Measurements from ENCODE around the gene IL2RA.

IL2RA gene

GRCh38 chr10:6064119-6064518 is 2.0 kb upstream of the IL2RA start:
- no peak overlapping the region for H3K4me3 ChIP-seq (ENCODE audit: low read depth, low read length)
- no peak for DNase-seq (ENCODE audit: low read depth)

GRCh38 chr10:6061056-6061455 is 1.1 kb downstream of the IL2RA start:
- H3K4me3 ChIP-seq (ENCODE audit: low read depth, low read length): no peak overlapping the region
- no peak for DNase-seq (ENCODE audit: low read depth)

GRCh38 chr10:6059506-6059905 is 2.7 kb downstream of the IL2RA start:
- no peak overlapping the region for H3K4me3 ChIP-seq (ENCODE audit: low read depth, low read length)
- DNase-seq (ENCODE audit: low read depth): no peak

- H3K4me3 ChIP-seq (ENCODE audit: low read depth, low read length): no peak overlapping the region
- DNase-seq (ENCODE audit: low read depth): no peak
Observed at GRCh38 chr10:6058682-6059475, 3.3 kb downstream of the IL2RA start.

GRCh38 chr10:6056411-6057135 is 5.6 kb downstream of the IL2RA start:
- no peak overlapping the region for H3K4me3 ChIP-seq (ENCODE audit: low read depth, low read length)
- DNase-seq (ENCODE audit: low read depth): no peak

GRCh38 chr10:6055929-6056328 is 6.2 kb downstream of the IL2RA start:
- no peak for DNase-seq (ENCODE audit: low read depth)
- no peak overlapping the region for H3K4me3 ChIP-seq (ENCODE audit: low read depth, low read length)

- DNase-seq (ENCODE audit: low read depth): no peak
- H3K4me3 ChIP-seq (ENCODE audit: low read depth, low read length): no peak overlapping the region
Observed at GRCh38 chr10:6054884-6055283, 7.3 kb downstream of the IL2RA start.

- H3K4me3 ChIP-seq (ENCODE audit: low read depth, low read length): no peak overlapping the region
- no peak for DNase-seq (ENCODE audit: low read depth)
Observed at GRCh38 chr10:6053816-6054631, 8.1 kb downstream of the IL2RA start.

GRCh38 chr10:6053303-6053702 is 8.9 kb downstream of the IL2RA start:
- no peak overlapping the region for H3K4me3 ChIP-seq (ENCODE audit: low read depth, low read length)
- no peak for DNase-seq (ENCODE audit: low read depth)

- DNase-seq (ENCODE audit: low read depth): no peak
- no peak overlapping the region for H3K4me3 ChIP-seq (ENCODE audit: low read depth, low read length)
Observed at GRCh38 chr10:6052247-6053221, 9.6 kb downstream of the IL2RA start.

- peak; percentile 3 for DNase-seq (ENCODE audit: low read depth)
- H3K4me3 ChIP-seq (ENCODE audit: low read depth, low read length): peak overlapping the region; percentile 35
Observed at GRCh38 chr10:6050801-6051445, 11.2 kb downstream of the IL2RA start.

- no peak for DNase-seq (ENCODE audit: low read depth)
- no peak overlapping the region for H3K4me3 ChIP-seq (ENCODE audit: low read depth, low read length)
Observed at GRCh38 chr10:6049031-6049400, 13.2 kb downstream of the IL2RA start.

- DNase-seq (ENCODE audit: low read depth): no peak
- no peak overlapping the region for H3K4me3 ChIP-seq (ENCODE audit: low read depth, low read length)
Observed at GRCh38 chr10:6048281-6049030, 13.7 kb downstream of the IL2RA start.

- DNase-seq (ENCODE audit: low read depth): no peak
Observed at GRCh38 chr10:6047847-6048246, 14.3 kb downstream of the IL2RA start.

GRCh38 chr10:6046773-6047611 is 15.2 kb downstream of the IL2RA start:
- DNase-seq (ENCODE audit: low read depth): no peak
- H3K4me3 ChIP-seq (ENCODE audit: low read depth, low read length): no peak overlapping the region

More at GRCh38 chr10:6047847-6048246, 14.3 kb downstream of the IL2RA start:
- no peak overlapping the region for H3K4me3 ChIP-seq (ENCODE audit: low read depth, low read length)

GRCh38 chr10:6045878-6046772 is 16.0 kb downstream of the IL2RA start:
- H3K4me3 ChIP-seq (ENCODE audit: low read depth, low read length): no peak overlapping the region
- no peak for DNase-seq (ENCODE audit: low read depth)

Data from skeletal muscle cell (primary cell).